GM12878 (cell line): ENCODE results near the gene RIMBP2.

Experiments used
- CEBPZ ChIP-seq: fragments of 150-350 bp; IDR thresholded peaks from 2 replicates; pipeline ENCODE4 v1.6.1; 2016; ENCODE audit warnings: low read depth, low read length
- CHD1 ChIP-seq: IDR thresholded peaks from 2 replicates; pipeline ENCODE4 v1.6.1; 2012; ENCODE audit warnings: low read depth, low read length, improper control_type of control experiment
- CTCF ChIP-seq, 3 experiments: IDR thresholded peaks in 2 of 3; conservative IDR thresholded peaks in 1 of 3; 2 replicates each; pipeline ENCODE4 v1.5.1; 2011; ENCODE audit warnings: low read depth in 3 of 3, low read length in 3 of 3, mild to moderate bottlenecking in 3 of 3, control low read depth in 2 of 3, moderate library complexity in 2 of 3, inconsistent platforms in 1 of 3, mixed read lengths in 1 of 3; ENCODE audit not compliant: control insufficient read depth in 2 of 3, insufficient read depth in 1 of 3; ENCODE audit errors: extremely low read depth in 1 of 3
- EP300 ChIP-seq, 2 experiments: fragments of 150-350 bp in 1 of 2; IDR thresholded peaks; 2 replicates each; pipeline ENCODE4 v1.6.1; 2011 to 2012; ENCODE audit warnings: low read depth in 2 of 2, low read length in 2 of 2, borderline replicate concordance in 1 of 2, improper control_type of control experiment in 1 of 2, inconsistent platforms in 1 of 2; ENCODE audit not compliant: control insufficient read depth in 1 of 2
- EZH2 ChIP-seq: IDR thresholded peaks from 2 replicates; pipeline ENCODE4 v1.6.1; 2012; ENCODE audit warnings: low read depth, mild to moderate bottlenecking, control low read depth, inconsistent platforms, low read length, borderline replicate concordance; ENCODE audit not compliant: control insufficient read depth
- FOXK2 ChIP-seq: fragments of 450-650 bp; IDR thresholded peaks from 2 replicates; pipeline ENCODE4 v1.6.1; 2017; ENCODE audit warnings: mild to moderate bottlenecking, moderate library complexity
- JUNB ChIP-seq: IDR thresholded peaks from 2 replicates; pipeline ENCODE4 v1.6.1; 2016; ENCODE audit warnings: antibody characterized with exemption, mild to moderate bottlenecking
- JUND ChIP-seq: IDR thresholded peaks from 2 replicates; pipeline ENCODE4 v1.6.1; 2012; ENCODE audit warnings: low read depth, mild to moderate bottlenecking, low read length, improper control_type of control experiment, moderate library complexity
- ZBTB11 ChIP-seq: fragments of 450-650 bp; formaldehyde crosslinking; IDR thresholded peaks from 2 replicates; pipeline ENCODE4 v1.5.0; 2022; ENCODE audit warnings: mild to moderate bottlenecking, missing genetic modification characterization

GRCh38 chr12:130486146-130486435 lies 230.0 kb downstream of the RIMBP2 start:
- no peak for TF ChIP-seq EZH2
- no peak for TF ChIP-seq JUND
- TF ChIP-seq JUNB, result no peak
- no peak for TF ChIP-seq CEBPZ
- no peak for TF ChIP-seq ZBTB11 (CRISPR knock-in tag)
- TF ChIP-seq EP300 (IDR thresholded peaks at IDR 0.05; ENCODE audit: borderline replicate concordance in 1 of 2, control insufficient read depth in 1 of 2, low read depth in 2 of 2, low read length in 2 of 2), result no peak
- no peak for TF ChIP-seq CHD1
- no peak for TF ChIP-seq CTCF (IDR thresholded peaks at IDR 0.05 in 2 of 3, conservative IDR thresholded peaks at IDR 0.05 in 1 of 3; ENCODE audit: control insufficient read depth in 2 of 3, extremely low read depth in 1 of 3, insufficient read depth in 1 of 3, low read depth in 3 of 3, low read length in 3 of 3)
- TF ChIP-seq FOXK2, result no peak
